ENCODE results near the gene DDX47.

- TF ChIP-seq POU6F1 (CRISPR knock-in tag; IDR thresholded peaks at IDR 0.05; ENCODE audit: borderline replicate concordance, low read depth) (no peak), ZC3H10 (CRISPR knock-in tag; IDR thresholded peaks at IDR 0.05) (no peak), ISL1 (CRISPR knock-in tag; IDR thresholded peaks at IDR 0.05) (no peak), PATZ1 (CRISPR knock-in tag; IDR thresholded peaks at IDR 0.05; ENCODE audit: borderline replicate concordance) (no peak), RARB (CRISPR knock-in tag; IDR thresholded peaks at IDR 0.05) (no peak), ARNTL (CRISPR knock-in tag; IDR thresholded peaks at IDR 0.05; ENCODE audit: borderline replicate concordance, low read depth) (no peak), ZFP3 (CRISPR knock-in tag; IDR thresholded peaks at IDR 0.05) (no peak), BACH2 (CRISPR knock-in tag; IDR thresholded peaks at IDR 0.05; ENCODE audit: borderline replicate concordance) (no peak), ZFP30 (CRISPR knock-in tag; IDR thresholded peaks at IDR 0.05) (no peak), CSDC2 (CRISPR knock-in tag; IDR thresholded peaks at IDR 0.05) (no peak), CSRNP3 (CRISPR knock-in tag; IDR thresholded peaks at IDR 0.05) (no peak)
Measured at GRCh38 chr12:12788131-12788530, 25.0 kb upstream of the DDX47 start.
